OCI-LY3 (cell line): ENCODE results near the gene ABHD3.

ENCODE experiments used
- H2AFZ ChIP-seq: fragments of 200-600, 300-600 bp; shearing (Covaris generic); 2 replicates; pipeline ENCODE4 v1.6.0; 2014; ENCODE audit warnings: antibody characterized with exemption, low read depth, low read length
- H3K27ac ChIP-seq: fragments of 200-600, 300-600 bp; sonication (generic); 2 replicates; pipeline ENCODE4 v1.5.1; 2014; ENCODE audit warnings: mild to moderate bottlenecking, low read length, moderate library complexity, mixed read lengths
- H3K27me3 ChIP-seq: fragments of 200-600, 300-600 bp; sonication (generic); 2 replicates; pipeline ENCODE4 v1.6.1; 2014; ENCODE audit warnings: low read depth, low read length, mixed read lengths
- H3K36me3 ChIP-seq: fragments of 200-600, 300-600 bp; sonication (generic); replicated peaks from 2 replicates; pipeline ENCODE3; 2014; ENCODE audit warnings: low read depth, low read length, mixed read lengths
- H3K4me1 ChIP-seq: fragments of 300-600, 200-600 bp; sonication (generic); 2 replicates; pipeline ENCODE4 v1.6.1; 2014; ENCODE audit warnings: low read length, mixed read lengths
- H3K4me2 ChIP-seq: fragments of 200-600, 300-600 bp; sonication (generic); 2 replicates; pipeline ENCODE4 v1.6.1; 2014; ENCODE audit warnings: low read length, mixed read lengths
- H3K4me3 ChIP-seq: fragments of 300-600, 200-600 bp; sonication (generic); 2 replicates; pipeline ENCODE4 v1.5.1; 2014; ENCODE audit warnings: antibody characterized with exemption, mild to moderate bottlenecking, low read length, moderate library complexity
- H3K79me2 ChIP-seq: fragments of 300-600, 200-600 bp; shearing (Covaris generic); 2 replicates; pipeline ENCODE4 v1.6.1; 2014; ENCODE audit warnings: mild to moderate bottlenecking, low read length, mixed read lengths
- H3K9ac ChIP-seq: fragments of 300-600, 200-600 bp; shearing (Covaris generic); 2 replicates; pipeline ENCODE4 v1.6.0; 2014; ENCODE audit warnings: mild to moderate bottlenecking, low read length, moderate library complexity
- H3K9me3 ChIP-seq: fragments of 200-600, 300-600 bp; shearing (Covaris generic); 2 replicates; pipeline ENCODE4 v1.6.1; 2014; ENCODE audit warnings: low read length, mixed read lengths; ENCODE audit not compliant: insufficient read depth
- H4K20me1 ChIP-seq: fragments of 200-600, 300-600 bp; sonication (generic); 2 replicates; pipeline ENCODE4 v1.6.1; 2016; ENCODE audit warnings: low read length, mixed read lengths; ENCODE audit not compliant: insufficient read depth
- EZH2phosphoT487 ChIP-seq: fragments of 200-600 bp; shearing (Covaris generic); IDR thresholded peaks from 2 replicates; pipeline ENCODE4 v1.6.1; 2018; ENCODE audit warnings: antibody characterized with exemption, mixed run types, low read depth
- TF ChIP-seq, protein P1 (sequence below): fragments of 200-600, 300-600 bp; sonication (generic); IDR thresholded peaks from 2 replicates; pipeline ENCODE4 v1.5.1; 2014; ENCODE audit warnings: antibody characterized with exemption, low read length, low read depth

Gene ABHD3

GRCh38 chr18:21745231-21745630 lies 40.7 kb upstream of the ABHD3 start:
- TF ChIP-seq, protein P1, sequence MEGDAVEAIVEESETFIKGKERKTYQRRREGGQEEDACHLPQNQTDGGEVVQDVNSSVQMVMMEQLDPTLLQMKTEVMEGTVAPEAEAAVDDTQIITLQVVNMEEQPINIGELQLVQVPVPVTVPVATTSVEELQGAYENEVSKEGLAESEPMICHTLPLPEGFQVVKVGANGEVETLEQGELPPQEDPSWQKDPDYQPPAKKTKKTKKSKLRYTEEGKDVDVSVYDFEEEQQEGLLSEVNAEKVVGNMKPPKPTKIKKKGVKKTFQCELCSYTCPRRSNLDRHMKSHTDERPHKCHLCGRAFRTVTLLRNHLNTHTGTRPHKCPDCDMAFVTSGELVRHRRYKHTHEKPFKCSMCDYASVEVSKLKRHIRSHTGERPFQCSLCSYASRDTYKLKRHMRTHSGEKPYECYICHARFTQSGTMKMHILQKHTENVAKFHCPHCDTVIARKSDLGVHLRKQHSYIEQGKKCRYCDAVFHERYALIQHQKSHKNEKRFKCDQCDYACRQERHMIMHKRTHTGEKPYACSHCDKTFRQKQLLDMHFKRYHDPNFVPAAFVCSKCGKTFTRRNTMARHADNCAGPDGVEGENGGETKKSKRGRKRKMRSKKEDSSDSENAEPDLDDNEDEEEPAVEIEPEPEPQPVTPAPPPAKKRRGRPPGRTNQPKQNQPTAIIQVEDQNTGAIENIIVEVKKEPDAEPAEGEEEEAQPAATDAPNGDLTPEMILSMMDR, result no peak; the same call in 1 of the 2 replicates
- no peak for TF ChIP-seq EZH2phosphoT487
- Histone ChIP-seq H3K9me3 (no peaks in the 10 kb centered on the region), H3K4me1 (peaks cover 6% of the 10 kb centered on the region), H2AFZ (no peak overlapping the region), H3K4me2 (no peak overlapping the region), H3K36me3 (no peaks in the 10 kb centered on the region), H3K27ac (no peak overlapping the region), H3K9ac (no peak overlapping the region), H3K4me3 (no peak overlapping the region), H3K27me3 (no peaks in the 10 kb centered on the region), H3K79me2 (peaks cover 58% of the 10 kb centered on the region), H4K20me1 (peaks cover 19% of the 10 kb centered on the region; the same call in 1 of the 2 replicates)

- H4K20me1 ChIP-seq, result peaks cover 19% of the 10 kb centered on the region; the same call in 1 of the 2 replicates
- no peak overlapping the region for H3K4me3 ChIP-seq
- H3K36me3 ChIP-seq, result no peaks in the 10 kb centered on the region
- no peak overlapping the region for H3K4me2 ChIP-seq
- no peak overlapping the region for H2AFZ ChIP-seq
- H3K9me3 ChIP-seq, result no peaks in the 10 kb centered on the region
- peaks cover 13% of the 10 kb centered on the region for H3K4me1 ChIP-seq
- no peak overlapping the region for H3K9ac ChIP-seq
- H3K27me3 ChIP-seq, result no peaks in the 10 kb centered on the region
- H3K79me2 ChIP-seq, result peaks cover 49% of the 10 kb centered on the region
- H3K27ac ChIP-seq, result no peak overlapping the region
- no peak for TF ChIP-seq EZH2phosphoT487
- TF ChIP-seq, protein P1, result no peak
Observed at GRCh38 chr18:21743166-21743832, 38.7 kb upstream of the ABHD3 start.

DNA sequence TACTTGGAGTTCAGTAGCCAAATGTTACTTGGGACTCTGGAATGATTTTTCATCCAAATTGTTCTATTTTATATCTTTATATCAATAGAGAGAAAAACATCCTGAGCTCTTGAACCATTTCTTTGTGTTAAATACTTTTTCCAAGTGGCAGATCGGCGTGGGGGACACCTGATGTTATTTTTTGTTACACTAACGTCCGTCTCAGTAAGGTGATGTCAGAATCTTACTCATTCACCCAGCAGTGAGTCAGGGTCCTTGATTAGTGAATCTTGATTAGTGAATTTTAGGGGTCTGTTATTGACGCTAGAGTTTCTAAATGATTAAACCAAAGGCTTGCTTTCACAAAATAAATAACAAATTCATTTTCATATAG lies 37.7 kb upstream of the ABHD3 start:
- Histone ChIP-seq H4K20me1 (peaks cover 15% of the 10 kb centered on the region; the same call in 1 of the 2 replicates), H3K4me1 (peaks cover 13% of the 10 kb centered on the region), H3K36me3 (no peaks in the 10 kb centered on the region), H3K4me2 (peak overlapping the region; percentile 96), H3K4me3 (peak overlapping the region; percentile 96), H3K79me2 (peaks cover 46% of the 10 kb centered on the region), H3K9me3 (no peaks in the 10 kb centered on the region), H3K9ac (no peak overlapping the region), H3K27ac (no peak overlapping the region), H2AFZ (no peak overlapping the region), H3K27me3 (no peaks in the 10 kb centered on the region)
- TF ChIP-seq, protein P1, result no peak
- TF ChIP-seq EZH2phosphoT487, result no peak

GRCh38 chr18:21741562-21742314 lies 37.2 kb upstream of the ABHD3 start:
- Histone ChIP-seq H3K79me2 (peaks cover 44% of the 10 kb centered on the region), H2AFZ (no peak overlapping the region)

More at GRCh38 chr18:21741562-21742314, 37.2 kb upstream of the ABHD3 start:
- Histone ChIP-seq H3K4me3 (peak overlapping the region; percentile 96), H3K36me3 (no peaks in the 10 kb centered on the region), H4K20me1 (peaks cover 14% of the 10 kb centered on the region; the same call in 1 of the 2 replicates), H3K4me1 (peaks cover 13% of the 10 kb centered on the region), H3K4me2 (peak overlapping the region; percentile 96), H3K27ac (no peak overlapping the region), H3K9me3 (no peaks in the 10 kb centered on the region), H3K27me3 (no peaks in the 10 kb centered on the region), H3K9ac (peak overlapping the region; percentile 95)
- TF ChIP-seq, protein P1, result no peak
- no peak for TF ChIP-seq EZH2phosphoT487
